ENCODE data around the gene POFUT2.
A peak's percentile ranks its signal among the peaks of the same experiment; 100 is the strongest.
"Not testable (repeated sequence)": the region's sequence is repeated elsewhere in the genome, so short reads cannot be mapped to it uniquely, and the experiment has no call there.

The POFUT2 gene

GRCh38 chr21:45326169-45326851, 38.6 kb upstream of the POFUT2 start:
- no peak for FAIRE-seq
- no peak for DNase-seq (ENCODE audit: low spot score)

GRCh38 chr21:45325206-45326168, 37.8 kb upstream of the POFUT2 start:
- DNase-seq (ENCODE audit: low spot score) (no peak), FAIRE-seq (no peak)

DNA sequence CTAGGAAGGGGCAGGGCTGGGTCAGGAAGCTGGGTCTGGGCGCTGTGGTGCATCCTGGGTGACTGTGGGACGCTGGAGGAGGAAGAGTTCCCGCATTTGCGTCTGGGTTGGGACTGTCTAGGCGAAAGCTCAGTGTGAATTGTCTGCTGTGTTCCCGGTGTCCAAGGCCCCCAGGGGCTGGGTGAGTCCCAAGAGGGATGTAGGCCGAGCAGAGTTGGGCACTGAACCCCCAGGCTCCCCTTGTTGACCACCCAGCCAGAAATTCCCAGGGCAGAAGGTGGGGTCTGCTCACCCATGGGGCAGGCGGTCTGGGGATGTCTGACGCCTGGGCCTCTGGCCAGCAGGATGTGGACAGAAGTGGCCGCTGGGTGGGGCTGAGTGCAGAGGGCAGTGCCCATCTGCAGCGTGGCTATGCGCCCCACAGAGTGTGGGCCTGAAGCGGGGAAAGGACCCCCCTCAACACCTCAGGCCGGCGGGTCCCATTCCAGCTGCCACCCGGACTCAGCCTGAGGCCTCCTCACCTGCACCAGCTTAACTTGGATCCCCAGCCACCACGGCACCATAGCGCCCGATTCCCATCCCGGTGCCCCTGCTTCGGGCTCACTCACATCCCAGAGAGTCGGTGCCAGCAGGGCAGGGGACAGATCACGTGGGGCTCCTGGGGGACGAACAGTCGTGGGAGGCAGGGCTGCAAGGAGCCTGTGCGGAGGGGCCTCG, 37.0 kb upstream of the POFUT2 start:
- FAIRE-seq (no peak), DNase-seq (ENCODE audit: low spot score) (no peak)

- FAIRE-seq = no peak
Measured at GRCh38 chr21:45323487-45324311, 36.0 kb upstream of the POFUT2 start.

DNA sequence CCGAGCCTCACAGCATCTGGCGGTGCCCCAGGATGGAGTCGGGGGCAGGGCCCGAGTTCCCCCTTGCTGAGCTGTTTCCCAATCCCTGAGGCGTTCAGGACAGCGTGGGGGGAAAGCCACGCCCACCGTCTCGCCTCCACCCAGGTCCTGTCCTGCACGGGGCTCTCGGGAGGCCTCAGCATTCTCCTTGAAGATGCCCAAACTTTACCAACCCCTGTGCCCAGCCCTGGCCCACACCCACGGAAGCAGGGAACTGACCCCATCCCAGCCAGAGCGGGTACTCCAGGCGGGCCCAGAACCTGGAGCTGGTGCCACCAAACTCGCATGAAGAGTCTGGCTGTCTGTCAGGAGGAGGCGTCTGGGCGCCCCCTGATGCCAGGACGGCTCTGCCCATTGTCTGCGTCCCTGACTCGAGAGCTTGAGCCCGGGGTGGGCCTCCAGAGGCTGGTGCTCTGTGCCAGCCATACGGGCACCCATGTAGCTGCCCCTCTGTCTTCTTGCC, 35.3 kb upstream of the POFUT2 start:
- FAIRE-seq = no peak
- no peak for DNase-seq (ENCODE audit: low spot score)

More at GRCh38 chr21:45323487-45324311, 36.0 kb upstream of the POFUT2 start:
- no peak for DNase-seq (ENCODE audit: low spot score)

DNA sequence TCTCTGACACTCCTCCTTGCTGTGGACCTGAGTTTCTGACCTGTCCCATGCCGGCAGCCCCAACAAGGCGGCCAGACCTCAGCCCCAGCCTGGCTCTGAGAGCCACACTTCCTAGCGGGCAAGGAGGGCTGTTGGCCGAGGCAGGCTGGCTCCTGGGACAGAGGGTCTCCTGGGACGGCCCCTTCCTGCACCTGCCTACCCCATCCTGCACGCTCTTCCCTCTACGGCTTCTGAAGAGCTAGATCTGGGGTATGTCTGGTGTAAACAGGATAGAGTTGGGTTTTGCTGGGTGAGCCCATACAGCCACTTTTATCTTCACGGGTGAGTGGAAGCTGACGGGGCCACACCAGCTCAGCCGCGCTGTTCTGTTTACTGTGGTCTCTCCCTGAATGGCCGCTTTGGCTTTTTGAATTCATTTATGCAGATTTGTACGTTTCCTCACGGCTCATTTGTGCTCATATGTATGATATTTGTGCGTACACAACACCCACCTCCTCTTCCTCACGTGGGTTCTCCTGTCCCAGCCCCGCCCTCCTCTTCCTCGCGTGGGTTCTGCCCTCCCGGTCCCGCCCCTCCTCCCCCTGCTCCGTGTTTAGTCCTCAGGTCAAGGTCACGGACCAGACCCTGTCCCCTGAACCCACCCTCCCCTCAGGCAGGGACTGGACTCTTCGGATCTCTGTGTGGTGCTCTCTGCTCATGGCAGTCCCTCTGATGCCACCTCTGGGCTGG, 34.7 kb upstream of the POFUT2 start:
- DNase-seq (ENCODE audit: low spot score) (no peak), FAIRE-seq (no peak)

DNA sequence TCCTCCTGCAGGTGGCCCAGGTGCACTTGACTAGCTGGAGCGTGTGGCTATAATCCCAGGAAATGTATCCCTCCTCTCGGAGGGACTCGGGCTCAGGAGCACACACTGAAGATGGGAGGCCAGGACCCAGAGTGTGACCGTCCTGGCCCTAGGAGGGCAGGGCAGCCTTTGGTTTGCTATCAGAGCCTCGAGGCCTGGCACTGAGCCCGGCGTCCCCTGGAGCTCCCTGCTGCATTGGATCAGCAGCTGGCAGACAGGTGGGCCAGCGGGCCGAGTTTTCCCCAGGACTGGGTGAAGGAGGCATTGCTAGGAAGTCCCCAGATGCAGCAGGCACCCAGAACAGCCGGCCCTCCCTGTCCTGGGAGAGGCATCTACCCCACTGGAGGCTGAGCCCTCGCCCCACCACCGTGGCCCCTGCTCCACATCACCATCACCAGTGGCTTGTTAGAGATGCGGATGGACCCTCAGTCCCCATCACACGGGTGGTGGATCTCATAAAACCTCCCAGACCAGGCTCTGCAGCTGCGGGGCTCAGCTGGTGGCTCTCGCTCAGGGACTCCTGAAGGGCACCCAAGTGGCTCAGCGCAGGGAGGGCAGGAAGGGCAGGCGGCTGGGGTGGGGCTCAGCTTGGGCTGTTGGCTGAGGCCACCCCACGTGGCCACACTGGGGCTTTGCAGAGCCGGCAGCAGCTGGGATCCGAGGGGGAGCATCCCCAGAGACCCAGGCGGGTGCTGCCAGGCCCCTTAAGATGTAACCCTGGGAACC, 32.7 kb upstream of the POFUT2 start:
- FAIRE-seq (no peak), DNase-seq (ENCODE audit: low spot score) (no peak)

DNA sequence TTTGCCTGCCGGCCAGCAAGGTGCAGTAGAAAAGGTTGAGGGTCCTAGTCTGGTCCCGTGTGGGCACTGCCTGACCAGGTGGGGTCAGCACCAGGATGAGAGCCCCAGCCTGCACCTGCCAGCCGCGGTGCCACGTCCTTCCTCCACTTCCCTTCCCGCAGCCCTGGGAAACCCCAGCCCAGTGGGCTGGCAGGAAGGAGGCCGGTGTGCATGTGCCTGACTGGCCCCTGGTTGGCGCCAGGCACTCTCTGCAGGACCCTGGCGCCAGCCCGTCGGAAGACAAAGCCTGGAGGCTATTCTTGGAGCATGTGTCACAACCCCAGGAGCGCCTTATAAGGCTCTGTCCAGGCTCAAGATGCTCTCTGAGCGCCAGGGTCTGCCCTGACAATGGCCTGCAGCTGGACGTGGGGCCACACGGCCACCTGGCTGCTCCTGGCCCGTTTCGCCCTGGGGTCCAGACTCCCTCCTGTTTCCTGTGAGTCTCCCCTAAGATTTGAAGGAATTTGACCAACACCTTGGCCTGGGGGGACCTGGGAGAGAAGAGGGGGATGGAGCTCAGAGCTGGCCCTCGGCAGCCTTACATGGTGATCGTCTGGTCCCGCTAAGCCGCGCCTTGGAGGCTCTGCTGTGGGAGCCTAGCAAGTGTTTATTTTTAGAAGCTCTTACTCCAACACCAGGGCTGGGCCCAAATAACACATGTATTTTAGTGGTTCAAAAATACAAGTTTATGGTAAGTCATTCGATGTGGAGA, 31.9 kb upstream of the POFUT2 start:
- no peak for FAIRE-seq

DNA sequence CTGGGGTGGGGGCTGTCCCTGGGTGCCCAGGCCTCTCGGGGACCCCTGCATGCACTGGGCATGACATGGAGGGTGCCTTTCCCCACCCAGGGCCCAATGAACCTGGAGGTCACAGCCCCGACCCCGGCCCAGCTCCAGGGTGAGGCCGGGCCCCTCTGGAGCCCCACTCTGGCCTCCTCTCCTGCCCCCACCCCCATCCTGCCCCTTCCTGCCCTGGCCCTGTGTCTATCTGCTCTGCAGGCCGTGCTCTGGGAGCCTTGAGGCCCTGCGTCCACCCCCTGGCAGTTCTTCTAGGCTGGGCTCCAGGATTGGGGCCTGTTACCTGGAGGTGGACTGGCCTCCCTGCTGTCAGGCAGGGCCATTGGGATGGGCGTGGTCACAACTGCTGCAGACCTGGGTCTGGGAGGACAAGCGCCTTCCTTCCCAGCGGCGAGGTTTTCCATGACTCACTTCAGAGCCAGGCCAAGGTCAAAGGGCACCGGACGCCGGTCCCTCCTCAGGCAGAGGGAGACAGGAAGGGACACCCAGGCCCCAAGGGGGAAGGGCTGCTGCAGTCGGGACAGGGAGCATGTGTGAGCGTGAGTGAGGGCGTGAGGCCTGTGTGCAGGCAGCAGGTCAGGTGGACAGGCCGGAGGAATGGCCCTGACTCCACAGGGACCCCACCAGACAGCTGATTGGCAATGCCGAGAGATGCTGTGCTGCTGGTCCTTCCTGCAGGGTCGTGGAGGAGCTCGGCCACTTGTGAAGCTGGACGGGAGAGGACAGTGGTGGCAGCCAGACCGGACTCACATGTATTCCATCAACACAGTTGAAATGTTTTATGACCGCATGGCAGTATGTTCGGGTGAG, 31.1 kb upstream of the POFUT2 start:
- peak; percentile 77 for FAIRE-seq
- DNase-seq (ENCODE audit: low spot score) = peak; percentile 88

More for the DNA sequence above, 31.9 kb upstream of the POFUT2 start:
- peak; percentile 53 for DNase-seq (ENCODE audit: low spot score)

DNA sequence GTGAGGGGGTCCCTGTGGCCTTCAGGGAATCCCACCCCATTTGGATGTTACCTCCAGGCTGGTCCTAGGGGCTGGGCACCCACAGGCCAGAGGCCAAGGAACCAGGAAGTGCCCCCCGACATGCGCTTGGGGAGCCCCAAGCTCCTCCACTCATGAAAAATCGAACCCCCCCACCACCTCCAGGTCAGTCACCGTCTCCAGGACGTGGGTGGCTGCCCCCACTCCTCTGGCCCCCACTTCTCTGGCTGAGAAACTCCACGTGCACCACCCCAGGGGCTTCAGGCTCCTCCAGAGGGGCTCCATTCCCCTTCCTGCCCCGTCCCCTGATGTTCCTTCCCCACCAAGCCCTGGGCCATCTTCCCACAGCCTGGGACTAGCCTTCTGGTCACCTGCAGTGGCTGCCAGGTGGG, 30.5 kb upstream of the POFUT2 start:
- DNase-seq (ENCODE audit: low spot score) (no peak), FAIRE-seq (no peak)

DNA sequence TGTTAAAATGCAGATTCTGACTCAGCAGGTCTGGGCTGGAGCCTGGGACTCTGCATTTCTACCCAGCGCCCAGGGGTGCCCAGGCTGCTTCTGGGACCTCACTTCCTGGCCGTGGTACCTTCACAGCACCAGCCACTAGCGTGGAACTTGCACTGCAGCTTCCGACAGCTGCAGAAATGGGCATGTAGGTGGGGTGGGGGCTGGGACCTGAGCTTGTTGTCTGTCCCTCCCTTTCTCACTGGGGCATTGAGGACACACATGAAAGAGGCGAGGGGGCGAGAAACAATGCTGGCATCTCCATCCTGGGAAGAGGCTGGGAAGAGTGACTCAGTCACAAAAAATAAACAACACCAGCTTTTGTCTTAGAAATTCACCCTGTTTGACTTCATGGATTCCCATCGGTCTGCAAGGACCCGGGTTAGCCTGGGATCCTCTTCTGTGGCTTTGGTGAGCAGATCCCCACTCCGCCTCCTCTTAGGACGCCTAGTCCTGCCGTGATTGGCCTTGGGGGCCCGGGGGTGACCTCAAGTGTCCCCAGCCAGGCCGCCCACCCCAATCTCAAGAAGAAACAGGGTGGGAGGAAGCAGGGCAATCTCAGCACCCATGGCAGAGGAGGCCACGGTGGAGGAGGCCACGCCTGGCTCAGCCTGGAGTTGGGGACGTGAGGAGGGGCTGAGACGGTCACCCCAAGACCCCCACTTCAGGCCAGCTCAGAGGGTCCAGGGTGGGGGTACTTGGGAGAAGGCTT, 29.9 kb upstream of the POFUT2 start:
- FAIRE-seq (no peak), DNase-seq (ENCODE audit: low spot score) (no peak)

DNA sequence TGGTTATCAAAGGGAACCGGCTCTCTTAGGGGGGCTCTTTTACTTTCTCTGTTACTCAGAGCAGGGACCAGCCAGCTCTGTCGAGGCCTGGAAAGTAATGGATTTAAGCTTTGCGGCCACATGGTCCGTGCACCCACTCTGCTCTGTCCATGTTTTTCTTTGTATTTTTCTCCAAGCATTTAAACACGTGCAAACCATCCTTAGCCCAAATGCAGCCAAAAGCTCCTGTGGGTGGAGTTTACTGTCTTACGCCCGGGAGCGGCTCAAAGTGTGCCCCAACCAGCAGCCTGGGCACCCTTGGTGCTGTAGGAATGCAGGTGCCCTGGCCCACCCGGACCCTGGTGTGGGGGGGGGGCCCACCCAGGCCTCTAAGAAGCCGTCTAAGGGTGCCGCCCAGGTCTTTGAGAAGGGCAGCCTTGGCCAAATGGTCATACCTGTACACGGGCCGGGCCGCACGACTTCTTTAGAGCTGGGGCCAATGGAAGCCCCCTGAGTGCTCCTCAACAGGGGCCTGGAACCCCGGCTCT, 29.2 kb upstream of the POFUT2 start:
- FAIRE-seq (no peak), DNase-seq (ENCODE audit: low spot score) (no peak)

GRCh38 chr21:45315676-45316470, 28.2 kb upstream of the POFUT2 start:
- FAIRE-seq; DNase-seq (ENCODE audit: low spot score): not testable (repeated sequence)

DNA sequence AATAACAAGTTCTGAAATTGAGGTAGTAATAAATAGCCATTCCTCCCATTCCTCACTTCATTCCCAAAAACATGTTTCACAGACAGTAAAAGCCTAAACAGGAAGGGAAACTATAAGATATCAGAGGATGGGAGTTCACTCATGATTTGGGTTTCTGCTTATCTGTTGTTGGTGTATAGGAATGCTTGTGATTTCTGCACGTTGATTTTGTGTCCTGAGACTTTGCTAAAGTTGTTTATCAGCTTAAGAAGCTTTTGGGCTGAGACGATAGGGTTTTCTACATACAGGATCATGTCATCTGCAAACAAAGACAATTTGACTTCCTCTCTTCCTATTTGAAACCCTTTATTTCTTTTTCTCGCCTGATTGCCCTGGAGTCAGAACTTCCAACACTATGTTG, 26.0 kb upstream of the POFUT2 start:
- no peak for DNase-seq (ENCODE audit: low spot score)
- FAIRE-seq = no peak

- FAIRE-seq (no peak), DNase-seq (ENCODE audit: low spot score) (no peak)
Measured at GRCh38 chr21:45313015-45313414, 25.3 kb upstream of the POFUT2 start.

GRCh38 chr21:45312296-45312695, 24.6 kb upstream of the POFUT2 start:
- DNase-seq (ENCODE audit: low spot score) (no peak), FAIRE-seq (no peak)

Measured in RCC 7860 (cell line).